ENCODE results near the gene CEP20. TPM values are rescaled to one million over a fixed set of nuclear protein-coding genes. Genes with fewer than 3 reads are reported as not detected.

CEP20 gene
- total RNA-seq, 4 donors from 2014 or later, result 13.5 to 33.0 (median 17.4) TPM

DNA sequence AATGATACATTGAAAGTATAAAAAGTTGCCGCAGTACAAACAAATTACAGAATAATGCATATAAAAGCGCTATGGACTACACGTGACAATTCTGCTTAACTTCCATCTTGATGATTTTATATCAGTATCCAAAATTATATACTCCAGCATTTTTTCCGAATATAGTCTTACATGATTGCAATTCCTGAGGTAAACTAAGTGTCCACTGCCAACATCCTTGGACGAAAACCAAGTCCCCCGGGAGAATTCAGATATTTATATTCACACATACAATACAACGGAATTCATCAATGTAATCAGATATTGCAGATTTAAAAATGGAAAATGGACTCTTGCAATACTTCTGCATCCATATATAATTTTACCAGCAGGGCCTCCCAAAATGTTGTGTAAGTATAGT, 22.7 kb downstream of the CEP20 start:
- no peaks in the 10 kb centered on the region for H3K9me3 ChIP-seq
- no peak overlapping the region for H3K4me3 ChIP-seq
- no peak for DNase-seq
- H3K27me3 ChIP-seq, result no peaks in the 10 kb centered on the region
- H3K36me3 ChIP-seq, result peaks cover 0 to 26% (median 0%) of the 10 kb centered on the region in 3 donors
- no peaks in the 10 kb centered on the region for H3K4me1 ChIP-seq
- TF ChIP-seq POLR2A (IDR thresholded peaks at IDR 0.05), result no peak
- TF ChIP-seq, protein P1, sequence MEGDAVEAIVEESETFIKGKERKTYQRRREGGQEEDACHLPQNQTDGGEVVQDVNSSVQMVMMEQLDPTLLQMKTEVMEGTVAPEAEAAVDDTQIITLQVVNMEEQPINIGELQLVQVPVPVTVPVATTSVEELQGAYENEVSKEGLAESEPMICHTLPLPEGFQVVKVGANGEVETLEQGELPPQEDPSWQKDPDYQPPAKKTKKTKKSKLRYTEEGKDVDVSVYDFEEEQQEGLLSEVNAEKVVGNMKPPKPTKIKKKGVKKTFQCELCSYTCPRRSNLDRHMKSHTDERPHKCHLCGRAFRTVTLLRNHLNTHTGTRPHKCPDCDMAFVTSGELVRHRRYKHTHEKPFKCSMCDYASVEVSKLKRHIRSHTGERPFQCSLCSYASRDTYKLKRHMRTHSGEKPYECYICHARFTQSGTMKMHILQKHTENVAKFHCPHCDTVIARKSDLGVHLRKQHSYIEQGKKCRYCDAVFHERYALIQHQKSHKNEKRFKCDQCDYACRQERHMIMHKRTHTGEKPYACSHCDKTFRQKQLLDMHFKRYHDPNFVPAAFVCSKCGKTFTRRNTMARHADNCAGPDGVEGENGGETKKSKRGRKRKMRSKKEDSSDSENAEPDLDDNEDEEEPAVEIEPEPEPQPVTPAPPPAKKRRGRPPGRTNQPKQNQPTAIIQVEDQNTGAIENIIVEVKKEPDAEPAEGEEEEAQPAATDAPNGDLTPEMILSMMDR (IDR thresholded peaks at IDR 0.05), result no peak
- H3K27ac ChIP-seq, result no peak overlapping the region

DNA sequence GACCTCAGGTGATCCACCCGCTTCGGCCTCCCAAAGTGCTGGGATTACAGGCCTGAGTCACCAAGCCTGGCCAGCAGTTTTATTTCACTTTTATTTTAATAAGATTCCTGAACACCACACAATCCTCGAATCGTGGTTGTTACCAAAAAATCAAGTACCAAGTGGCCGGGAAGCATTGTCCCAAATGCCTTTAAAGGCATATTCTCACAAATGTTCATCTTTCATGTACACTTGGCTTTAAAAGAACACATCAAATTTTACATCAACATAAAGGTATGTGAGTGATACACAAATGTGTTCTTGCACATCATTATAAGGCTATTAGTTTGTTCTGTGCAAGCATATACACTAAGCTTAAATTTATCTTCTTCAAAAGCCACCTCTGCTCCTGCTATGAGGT, 23.5 kb downstream of the CEP20 start:
- no peak for DNase-seq
- H3K4me1 ChIP-seq, result no peaks in the 10 kb centered on the region
- H3K9me3 ChIP-seq, result no peaks in the 10 kb centered on the region
- H3K27me3 ChIP-seq, result no peaks in the 10 kb centered on the region
- TF ChIP-seq, protein P1 (IDR thresholded peaks at IDR 0.05), result no peak
- TF ChIP-seq POLR2A (IDR thresholded peaks at IDR 0.05), result no peak
- no peak overlapping the region for H3K27ac ChIP-seq
- H3K4me3 ChIP-seq, result no peak overlapping the region
- H3K36me3 ChIP-seq, result peaks cover 0 to 23% (median 0%) of the 10 kb centered on the region in 3 donors

DNA sequence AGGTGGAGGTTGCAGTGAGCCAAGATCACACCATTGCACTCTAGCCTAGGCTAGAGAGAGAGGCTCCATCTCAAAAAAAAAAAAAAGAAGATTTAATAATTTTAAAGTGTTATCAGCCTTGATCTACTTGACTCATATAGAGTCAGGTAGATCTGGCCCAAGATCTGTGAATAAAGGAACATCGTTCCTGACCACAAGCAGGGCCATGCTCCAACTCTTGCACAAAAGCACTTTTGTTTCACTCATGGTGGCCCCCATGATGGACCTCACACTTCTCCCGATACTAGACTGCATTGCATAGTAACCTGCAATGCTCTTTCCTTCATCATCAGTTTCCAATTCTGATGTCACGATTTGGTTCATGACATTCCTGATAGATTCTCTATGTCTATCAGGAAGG, 26.4 kb downstream of the CEP20 start:
- Histone ChIP-seq H3K9me3 (no peaks in the 10 kb centered on the region), H3K4me1 (peaks cover 0 to 16% (median 7%) of the 10 kb centered on the region in 4 donors), H3K27me3 (no peaks in the 10 kb centered on the region), H3K27ac (no peak overlapping the region), H3K36me3 (peaks cover 0 to 17% (median 0%) of the 10 kb centered on the region in 3 donors), H3K4me3 (no peak overlapping the region)
- TF ChIP-seq, protein P1 (IDR thresholded peaks at IDR 0.05), result no peak
- TF ChIP-seq POLR2A (IDR thresholded peaks at IDR 0.05), result no peak
- DNase-seq, result peak in 1 of 3 donors; percentile 9

DNA sequence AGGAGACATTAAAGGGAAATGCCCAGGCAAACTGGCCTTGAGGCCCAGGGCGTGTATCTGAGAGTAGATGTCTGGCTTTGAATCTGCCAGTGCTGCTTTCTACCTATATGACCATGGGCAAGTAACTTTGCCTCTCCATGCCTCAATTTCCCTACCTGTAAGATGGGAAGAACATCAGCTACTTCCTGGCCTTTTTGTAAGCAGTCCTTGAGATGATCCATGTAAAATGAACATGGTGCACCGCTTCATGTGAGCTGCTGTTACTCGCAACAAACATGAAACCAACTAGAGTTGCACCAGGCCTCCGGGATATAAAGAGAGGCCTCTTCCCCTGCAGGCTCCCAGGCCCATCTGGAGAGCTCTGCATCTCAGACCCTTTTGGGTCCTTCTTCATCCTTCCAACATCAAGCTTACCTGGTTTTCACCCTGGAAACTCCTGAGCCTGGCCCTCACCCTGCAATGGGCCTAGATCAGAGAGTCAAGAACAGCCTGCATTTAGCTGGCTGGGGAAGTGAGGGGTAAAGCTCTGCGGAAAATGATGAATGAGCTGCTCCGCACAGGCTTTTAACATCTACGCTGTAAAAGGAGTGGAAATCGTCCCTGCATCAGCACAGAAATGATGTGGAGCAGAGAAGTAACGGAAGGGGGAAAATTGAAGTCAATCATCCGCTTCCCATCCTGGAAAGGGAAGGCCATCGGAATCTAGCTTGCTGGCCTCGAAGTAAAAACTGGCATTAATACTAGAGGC, 29.3 kb downstream of the CEP20 start:
- no peaks in the 10 kb centered on the region for H3K27me3 ChIP-seq
- no peaks in the 10 kb centered on the region for H3K36me3 ChIP-seq
- TF ChIP-seq POLR2A (IDR thresholded peaks at IDR 0.05), result no peak
- TF ChIP-seq, protein P1 (IDR thresholded peaks at IDR 0.05), result no peak
- peaks cover 0 to 21% (median 7%) of the 10 kb centered on the region in 4 donors for H3K4me1 ChIP-seq
- DNase-seq, result peak in 1 of 3 donors; percentile 24
- H3K27ac ChIP-seq, result peak overlapping the region in 3 of 4 donors; percentile 27 to 89 (median 60)
- H3K9me3 ChIP-seq, result no peaks in the 10 kb centered on the region
- no peak overlapping the region for H3K4me3 ChIP-seq

DNA sequence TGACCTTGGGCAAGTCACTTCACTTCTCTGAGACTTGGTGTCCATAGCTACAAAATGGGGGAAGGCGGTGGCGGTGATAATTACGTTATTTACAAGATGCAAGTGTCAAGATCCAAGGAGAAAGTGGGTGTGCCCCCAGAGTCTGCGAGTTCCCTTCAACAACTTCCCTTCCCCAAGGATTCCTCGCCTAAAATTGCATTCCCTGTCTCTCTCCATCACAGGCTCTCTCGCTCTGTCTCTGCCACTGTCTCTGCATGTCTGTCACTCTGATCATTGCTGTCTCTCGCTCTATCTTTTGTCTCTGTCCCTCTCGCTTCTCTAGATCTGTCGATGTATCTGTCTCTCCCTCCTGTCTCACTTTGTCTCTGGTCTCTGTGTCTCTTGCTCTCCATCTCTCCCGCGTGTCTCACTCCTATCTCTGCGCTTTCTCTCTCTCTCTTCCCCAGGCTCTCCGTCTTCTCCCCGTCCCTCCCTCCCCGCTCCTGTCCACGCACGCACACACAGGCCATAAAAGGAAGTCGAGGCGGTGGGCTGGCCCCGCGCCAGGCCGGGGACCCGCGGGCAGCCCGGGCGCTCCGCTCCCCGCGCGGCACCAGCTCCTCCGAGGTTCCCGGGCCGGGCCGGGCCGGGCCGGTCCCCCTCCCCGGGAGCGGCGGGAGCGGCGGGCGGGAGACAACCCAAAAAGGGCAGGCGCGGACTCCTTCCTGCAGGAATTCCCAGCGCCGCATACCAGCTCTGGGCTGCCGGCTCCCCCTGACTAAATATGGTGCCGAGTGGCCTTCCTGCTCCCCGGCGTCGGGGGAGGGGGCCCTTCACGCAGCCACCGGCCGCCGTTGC, 30.5 kb downstream of the CEP20 start:
- Histone ChIP-seq H3K9me3 (no peaks in the 10 kb centered on the region), H3K27ac (peak overlapping the region; percentile 11 to 89 (median 44)), H3K4me3 (peak overlapping the region; percentile 9 to 41 (median 34)), H3K4me1 (peaks cover 0 to 21% (median 7%) of the 10 kb centered on the region in 4 donors), H3K27me3 (no peaks in the 10 kb centered on the region), H3K36me3 (no peaks in the 10 kb centered on the region)
- TF ChIP-seq POLR2A (IDR thresholded peaks at IDR 0.05), result no peak
- peak in 2 of 3 donors; percentile 47 to 50 for DNase-seq
